Dedifferentiated amniotic fluid mesenchymal stem cell (primary cell): ENCODE data around the gene ADAMTS9.
"Not testable (repeated sequence)": the region's sequence is repeated elsewhere in the genome, so short reads cannot be mapped to it uniquely, and the experiment has no call there.

ENCODE experiments used
- DNase-seq: peaks from one replicate; pipeline ENCODE4 v3.0.0-alpha.2; 2016; ENCODE audit errors: extremely low spot score

Gene ADAMTS9

DNA sequence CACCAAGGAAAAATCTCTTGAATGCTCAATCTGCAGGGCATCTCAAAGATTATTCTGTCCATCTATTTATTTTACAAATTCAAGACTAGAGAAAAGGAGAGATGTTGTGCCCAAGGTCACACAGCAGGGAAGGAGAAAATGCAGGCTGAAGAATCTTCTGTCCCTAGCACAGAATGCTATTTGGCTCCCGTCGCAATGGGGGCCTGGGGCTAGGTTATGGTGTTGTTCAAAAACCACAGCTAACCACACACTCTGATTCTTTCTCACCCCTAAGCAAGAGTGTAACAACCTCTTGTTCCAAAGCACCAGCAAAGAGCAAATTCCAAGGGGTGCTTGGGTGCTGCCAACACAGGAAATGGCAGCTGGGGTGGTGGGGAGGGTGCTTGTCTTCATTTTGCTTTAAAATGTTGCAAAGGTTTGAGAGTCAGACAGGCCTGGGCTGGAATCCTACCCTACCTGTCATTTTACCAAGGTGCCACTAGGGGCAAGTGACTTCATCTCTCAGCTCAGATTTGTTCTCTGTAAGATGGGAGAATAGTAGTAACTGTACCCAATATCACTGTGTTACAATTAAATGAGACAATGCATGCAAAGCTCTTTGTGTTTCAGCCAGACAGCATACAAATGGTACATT, 112.5 kb downstream of the ADAMTS9 start:
- no peak for DNase-seq

DNA sequence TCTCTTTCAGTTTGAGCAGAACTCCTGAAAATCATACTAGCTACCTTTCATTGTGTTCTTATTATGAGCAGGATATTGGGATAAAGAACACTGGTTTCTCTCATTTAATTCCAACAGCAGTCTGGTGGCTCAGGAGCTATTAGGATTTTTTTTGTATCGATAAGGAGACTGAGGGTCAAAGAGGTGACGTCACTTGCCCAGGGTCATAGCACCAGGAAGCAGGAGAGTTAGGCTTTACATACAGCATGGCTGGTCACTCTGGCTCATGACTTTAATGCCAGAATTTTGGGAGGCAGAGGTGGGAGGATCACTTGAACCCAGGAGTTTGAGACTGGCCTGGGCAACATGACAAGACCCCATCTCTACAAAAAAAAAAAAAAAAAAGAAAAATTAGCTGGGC, 113.6 kb downstream of the ADAMTS9 start:
- no peak for DNase-seq

DNA sequence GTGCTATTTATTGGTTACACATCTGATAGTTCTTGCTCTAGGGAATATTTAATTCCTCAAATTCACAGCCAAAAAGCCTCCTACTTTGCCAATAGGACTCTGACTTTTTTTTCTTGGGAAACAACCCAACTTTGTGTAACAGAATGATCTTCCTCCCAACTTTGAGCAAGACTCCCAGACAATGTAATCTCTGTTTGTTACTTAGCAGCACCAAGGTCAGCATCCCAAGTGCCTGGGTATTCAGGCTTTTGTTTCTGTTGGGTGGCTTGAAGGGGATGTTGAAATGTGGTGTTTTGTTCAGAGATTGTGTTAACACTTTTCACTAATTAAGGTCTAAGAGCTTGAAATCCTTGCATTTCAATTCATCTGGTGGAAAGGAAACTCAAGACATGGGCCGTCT, 115.8 kb downstream of the ADAMTS9 start:
- no peak for DNase-seq

DNA sequence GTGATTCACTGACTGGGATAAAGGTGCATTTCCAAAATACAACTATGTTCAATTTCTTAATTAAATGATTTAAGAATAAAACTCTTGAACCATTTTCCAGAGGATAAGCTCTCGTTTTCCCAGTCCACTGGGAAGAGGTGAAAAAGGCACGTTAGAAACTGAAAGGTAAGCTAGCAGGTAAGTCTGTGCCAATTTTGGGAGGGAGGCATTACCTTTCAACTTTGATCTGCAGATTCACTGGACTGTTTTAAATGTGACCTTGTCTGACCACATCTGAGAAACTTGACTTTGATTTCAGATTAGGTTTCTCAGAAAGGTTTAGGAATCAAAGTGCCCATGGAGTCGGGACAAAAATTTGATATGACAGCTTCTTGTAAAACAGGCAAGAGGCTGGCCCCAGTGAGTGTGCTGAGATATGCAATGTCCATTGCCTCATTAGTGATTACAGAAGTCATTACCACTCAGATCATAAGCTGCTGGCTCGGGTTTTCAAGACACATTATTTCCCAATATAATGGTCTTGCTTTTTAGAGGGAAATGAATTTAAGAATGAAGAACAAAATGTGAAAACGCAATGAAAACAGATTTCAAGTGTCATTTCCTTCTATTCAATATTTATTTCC, 118.8 kb downstream of the ADAMTS9 start:
- no peak for DNase-seq

DNA sequence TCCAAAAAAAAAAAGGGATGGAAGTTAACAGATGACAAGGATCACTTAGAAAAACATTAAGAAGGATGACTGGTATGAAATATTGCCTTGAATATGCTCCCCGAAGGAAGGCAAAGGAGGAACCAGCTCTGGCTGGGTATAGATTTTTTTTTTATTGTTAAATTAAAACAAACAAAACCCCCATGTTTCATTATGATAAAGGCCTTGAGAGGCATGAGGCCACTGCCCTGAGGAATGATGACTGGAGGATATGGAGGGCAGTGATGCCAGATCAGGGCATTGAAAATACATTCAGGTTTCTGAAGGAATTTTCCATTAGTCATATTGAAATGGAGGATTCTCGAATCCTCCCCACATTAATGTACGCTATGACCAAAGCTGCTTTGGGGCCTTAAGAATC, 120.9 kb downstream of the ADAMTS9 start:
- no peak for DNase-seq

DNA sequence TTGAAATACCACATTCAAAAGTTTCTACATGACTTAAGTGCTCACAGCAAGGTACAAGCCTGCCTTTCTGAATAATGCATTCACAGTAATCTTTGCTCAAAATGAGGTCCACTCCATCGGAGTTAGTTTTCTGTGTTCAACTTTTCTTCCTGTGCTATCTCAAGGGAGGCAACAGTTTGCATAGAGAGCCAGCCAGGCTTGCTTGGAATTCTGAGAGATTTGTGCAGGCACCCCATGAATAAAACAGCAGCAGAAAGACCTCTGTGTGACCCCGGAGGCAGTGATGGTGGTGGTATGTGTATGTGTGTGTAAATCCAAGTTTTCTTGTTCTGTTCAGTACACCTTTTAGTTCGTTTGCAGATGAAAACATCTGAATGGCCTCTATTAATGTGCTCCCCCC, 124.0 kb downstream of the ADAMTS9 start:
- no peak for DNase-seq

DNA sequence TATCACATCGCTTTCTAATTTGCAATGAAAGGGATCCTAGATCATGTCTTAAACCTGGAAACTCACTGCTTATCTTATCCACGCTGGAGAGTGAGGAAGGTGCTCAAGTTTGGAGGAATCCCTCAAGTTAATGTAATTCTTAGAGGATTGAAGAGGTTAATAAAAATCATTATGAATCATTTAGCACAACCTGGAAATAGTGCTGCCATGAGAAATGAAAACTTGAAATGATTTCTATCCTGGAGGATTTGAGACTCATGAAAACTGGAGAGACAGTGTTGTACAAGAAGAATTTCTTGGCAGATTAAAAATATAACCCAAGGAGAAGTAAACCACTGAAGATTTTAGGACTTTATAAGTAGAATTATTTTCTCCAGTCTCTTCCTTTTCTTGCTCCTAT, 125.9 kb downstream of the ADAMTS9 start:
- DNase-seq: no peak

DNA sequence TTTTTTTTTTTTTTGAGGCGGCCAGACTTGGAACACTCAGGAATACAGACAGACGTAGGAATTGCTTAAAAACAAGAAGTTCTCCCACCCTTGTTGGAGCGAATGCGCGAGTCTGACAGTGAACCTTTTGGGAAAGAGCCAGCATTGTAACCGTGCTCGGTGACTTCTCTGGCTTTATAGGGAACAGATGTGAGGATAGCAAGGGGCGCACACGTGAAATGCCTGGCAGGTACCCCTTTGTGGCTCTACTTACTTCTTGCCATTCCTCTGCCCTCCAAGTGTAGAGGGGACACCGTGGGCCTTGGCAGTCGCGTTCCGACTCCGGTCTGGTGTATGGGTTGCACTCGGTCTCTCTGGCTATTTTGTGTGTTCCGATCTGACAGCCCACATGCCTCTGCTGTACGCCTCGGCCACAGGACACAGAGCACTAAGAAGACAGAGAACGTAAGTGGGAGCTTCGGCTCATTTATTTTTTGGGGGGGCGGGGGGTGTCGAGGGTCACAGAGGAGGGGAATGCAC, 126.4 kb downstream of the ADAMTS9 start:
- DNase-seq: no peak

DNA sequence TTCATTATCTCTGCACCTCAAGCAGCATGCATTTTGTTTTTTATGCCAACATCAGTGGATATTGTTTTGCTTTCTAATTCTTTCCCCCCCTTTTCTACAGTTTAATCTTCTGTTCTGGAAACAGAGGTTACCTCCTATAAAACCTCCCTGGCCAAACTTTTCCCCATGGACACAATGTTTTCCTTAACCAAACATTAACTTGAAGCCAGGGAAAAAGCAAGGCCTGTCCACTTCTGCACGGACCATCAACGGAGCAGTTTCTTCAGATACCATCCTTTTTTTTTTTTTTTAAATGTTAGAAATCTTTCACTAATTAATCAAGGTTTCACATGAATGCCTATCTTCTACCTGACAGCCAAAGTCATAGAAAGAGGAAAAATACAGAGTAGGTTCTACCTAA, 127.0 kb downstream of the ADAMTS9 start:
- DNase-seq: no peak

DNA sequence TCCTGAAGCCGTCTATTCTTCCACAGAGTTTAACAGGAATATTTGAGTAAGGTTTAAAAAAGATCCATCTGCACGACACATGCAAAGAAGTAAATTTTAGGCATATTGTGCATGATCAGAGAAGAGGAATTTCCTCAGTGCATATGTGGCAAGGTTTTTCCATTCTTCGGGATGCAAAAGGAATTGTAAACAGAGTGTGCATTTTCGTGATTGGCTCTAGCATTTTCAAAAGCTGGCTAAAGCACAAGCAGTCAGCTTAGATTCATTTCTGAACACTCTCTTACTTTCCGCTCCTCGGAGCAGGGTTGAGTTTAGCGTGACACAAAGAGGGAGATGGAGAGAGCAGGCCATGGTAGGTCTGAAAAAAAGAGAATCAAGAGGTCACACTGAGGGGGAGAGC, 128.2 kb downstream of the ADAMTS9 start:
- DNase-seq: peak; percentile 24

DNA sequence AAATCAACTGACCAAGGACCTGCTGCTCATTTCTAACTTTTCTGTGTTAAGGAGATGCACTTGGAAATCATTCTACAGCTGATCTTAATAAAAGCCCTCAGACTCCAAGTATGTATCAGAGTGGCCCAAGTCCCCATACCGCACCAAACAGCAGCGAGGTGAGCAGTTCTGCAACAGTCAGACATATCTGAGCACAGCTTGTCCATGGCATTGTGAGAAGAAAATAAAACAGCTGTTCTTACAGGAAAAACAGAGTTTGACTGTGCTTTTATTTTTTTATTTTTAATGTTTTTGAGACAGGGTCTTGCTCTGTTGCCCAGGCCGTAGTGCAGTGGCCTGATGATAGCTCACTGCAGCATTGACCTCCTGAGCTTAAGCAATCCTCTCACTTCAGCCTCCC, 131.8 kb downstream of the ADAMTS9 start:
- no peak for DNase-seq

DNA sequence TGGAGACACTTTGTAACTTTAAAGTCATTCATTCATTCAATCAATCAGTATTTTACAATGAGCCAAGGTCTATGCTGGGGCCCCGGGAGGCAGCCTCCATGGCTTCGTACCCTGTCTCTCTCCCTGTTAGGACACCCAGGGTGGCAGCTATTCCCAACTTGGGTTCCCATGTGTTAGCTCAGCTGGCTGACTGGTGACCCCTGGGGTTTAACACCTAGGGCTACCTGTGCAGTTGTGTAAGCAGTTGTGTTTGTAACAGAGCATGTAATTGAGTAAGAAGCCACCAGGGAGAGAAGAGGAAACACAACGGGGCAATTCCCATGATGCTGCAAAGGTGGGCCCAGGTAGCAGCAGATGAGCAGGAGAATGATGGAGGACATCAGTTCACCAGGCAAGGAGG, 132.4 kb downstream of the ADAMTS9 start:
- DNase-seq: no peak

DNA sequence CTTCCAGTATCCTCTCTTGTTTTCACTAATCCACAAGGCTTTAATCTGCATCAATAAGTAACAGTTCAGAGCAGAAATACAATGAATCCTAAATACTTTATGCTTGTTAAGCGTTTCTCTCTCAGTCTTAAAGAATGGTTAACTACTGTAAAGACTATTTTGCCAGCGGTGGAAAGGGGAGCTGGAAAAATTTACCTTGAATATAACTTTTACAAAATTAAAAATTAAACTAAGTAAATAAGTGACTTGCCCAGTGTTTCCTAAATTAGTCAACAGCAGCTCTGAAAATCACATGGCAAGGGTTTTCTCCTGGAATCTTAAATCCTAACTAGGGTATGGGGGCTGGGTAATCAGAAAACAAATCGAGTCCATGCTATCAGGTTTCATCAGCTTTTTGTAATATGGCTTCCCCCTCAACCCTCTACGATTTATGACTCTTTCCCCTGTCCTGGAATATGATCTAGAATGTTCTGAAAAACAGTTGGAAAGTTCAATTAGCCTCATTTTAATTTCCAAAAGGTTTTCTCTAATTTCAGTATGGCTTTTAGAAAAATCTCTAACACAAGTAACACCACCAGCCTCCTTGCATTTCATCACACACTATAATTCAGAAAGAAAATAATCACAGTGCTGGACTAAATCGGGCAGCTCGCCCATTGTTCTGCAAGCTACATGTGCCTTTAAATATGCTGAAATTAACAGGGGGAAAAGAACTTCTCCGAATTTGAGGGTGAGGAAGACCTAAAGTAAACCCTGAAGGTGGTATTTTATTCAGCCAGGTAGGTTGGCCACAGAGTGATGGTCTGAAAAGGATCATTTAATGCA, 133.5 kb downstream of the ADAMTS9 start:
- no peak for DNase-seq

DNA sequence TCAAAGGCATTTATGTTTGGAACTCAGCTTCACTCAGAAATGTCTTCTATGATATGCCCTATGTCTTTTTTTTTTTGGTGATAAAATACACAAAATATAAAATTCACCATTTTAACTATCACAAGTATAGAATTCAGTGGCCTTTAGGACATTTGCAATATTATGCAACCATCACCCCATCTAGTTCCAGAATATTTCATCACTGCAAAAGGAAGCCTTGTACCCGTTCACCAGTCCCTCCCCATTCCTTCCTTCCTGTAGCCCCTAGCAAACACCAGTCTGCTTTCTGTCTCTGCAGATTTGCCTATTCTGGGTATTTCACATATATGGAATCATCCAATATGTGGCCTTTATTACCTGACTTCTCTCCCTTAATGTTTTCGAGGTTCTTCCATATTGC, 134.8 kb downstream of the ADAMTS9 start:
- DNase-seq: no peak

DNA sequence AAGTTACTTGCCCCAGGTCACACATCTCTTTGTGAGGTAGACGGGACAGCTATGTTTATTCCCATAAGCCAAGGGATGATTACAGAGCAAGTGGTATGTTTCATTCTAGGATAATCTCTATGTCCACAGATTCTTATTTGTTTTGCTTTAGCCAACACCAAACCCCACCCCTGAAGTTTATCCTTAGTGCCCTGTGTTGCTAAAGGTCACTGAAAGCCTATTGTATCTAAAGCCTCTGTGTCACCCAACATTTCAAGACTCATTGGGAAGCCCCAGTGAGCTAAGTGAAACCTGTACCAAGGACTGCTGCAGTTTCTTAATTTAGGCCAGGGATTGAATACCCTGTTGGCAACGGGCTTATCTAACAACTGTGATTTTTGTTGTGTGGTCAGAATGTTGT, 135.6 kb downstream of the ADAMTS9 start:
- no peak for DNase-seq

DNA sequence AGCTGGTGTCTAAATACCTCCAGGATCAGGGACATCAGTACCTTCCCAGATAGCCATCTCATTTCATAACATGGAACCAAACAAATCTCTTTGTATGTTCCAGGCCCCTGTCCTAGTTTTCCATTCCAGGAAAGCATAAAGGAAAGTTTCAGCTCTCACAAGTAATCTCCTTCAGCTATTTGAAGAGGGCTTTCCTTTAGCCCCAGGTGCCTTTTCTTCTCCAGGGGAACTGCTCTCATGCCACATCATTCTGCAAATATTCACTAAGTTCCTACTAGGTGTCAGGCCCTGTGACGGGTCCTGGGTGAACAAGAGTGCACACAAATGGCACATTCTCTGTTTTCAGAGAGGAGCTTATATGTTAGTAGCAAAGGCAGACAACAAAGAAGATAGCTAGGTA, 136.1 kb downstream of the ADAMTS9 start:
- DNase-seq: no peak

DNA sequence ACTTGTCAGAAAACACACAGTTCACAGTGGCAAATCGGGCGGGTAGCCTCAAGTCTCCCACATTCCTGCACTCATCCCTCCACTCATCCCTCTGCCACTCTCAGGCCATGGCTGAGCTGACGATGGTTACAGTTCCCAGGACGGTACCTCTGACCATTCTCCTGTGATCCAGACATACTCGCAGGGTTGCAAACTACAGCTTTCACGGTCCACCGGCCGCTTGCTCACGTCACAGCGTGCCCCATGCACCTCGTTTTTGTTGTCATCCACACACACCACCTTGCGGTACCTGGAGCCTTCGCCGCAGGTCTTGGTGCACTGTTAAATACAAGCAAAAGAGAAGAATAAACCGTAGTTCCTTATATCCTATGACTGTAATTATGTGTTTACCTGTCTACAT, 137.1 kb downstream of the ADAMTS9 start:
- DNase-seq: no peak

DNA sequence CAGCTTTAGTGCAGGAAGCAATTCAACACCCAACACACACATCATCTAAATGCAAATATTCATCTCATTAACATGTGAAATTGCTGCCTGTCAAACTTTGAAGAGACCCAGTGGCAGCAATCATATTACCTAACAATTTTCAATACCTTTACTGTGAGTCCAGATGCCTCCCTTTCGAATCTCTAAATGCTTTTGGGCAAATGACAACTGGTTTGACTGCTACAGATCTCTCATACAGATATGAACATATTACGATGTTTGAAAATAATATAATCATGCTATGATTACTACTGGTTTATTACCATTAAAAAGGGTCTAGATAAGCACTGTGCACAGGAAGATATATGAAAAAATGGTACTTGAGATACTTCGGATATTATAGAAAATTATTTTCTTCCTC, 137.9 kb downstream of the ADAMTS9 start:
- no peak for DNase-seq

DNA sequence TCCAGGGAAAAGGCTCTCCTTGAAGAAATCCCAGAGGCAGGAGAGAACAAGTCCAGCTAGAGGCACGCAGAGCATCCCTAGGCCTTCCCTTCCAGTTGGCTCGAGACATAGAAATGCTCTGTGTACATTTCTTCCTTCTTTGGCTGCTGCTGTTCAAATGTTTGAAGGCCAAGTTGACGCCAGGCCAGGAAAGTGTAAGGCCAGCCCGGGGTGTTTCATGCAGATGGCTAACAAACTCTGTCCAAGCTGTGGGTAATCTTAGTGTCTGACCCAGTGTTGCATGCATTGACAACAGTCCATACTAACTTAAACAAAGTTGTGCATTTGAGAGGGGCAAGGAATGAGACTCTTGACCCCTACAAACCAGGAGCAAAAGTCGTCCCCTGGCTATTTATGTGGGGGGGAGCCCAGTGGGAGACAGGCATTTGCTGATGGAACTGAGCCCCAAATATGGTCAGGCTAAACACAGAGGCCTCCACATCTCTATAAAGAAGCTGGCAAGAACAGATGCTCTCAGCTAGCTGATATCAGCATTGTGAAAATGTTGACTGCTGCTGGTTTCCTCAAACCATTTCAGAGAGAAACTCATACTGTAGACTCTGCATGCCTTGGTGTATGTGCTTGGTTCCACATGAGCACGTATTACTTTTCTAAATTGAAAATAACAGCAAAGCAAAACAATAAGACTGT, 139.5 kb downstream of the ADAMTS9 start:
- DNase-seq: peak; percentile 65

DNA sequence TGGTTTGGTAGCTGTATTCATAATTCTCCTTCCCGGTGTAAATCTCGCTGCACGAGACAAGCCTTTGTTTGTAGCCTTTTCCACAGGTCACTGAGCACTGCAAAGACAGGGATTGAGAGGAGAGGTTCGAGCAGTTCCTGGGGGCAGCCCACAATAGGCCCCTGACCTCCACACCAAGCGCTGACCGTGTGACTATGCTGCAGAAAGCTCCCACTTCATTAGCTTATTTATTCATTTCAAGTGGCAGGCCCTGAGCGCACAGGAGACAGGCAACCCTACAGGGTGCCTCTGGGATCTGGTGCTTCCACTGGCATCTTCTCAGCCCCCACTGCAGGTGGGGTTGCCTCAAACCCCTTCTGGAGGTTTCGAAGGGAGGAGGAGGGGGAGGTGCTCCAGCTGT, 140.9 kb downstream of the ADAMTS9 start:
- DNase-seq: no peak

DNA sequence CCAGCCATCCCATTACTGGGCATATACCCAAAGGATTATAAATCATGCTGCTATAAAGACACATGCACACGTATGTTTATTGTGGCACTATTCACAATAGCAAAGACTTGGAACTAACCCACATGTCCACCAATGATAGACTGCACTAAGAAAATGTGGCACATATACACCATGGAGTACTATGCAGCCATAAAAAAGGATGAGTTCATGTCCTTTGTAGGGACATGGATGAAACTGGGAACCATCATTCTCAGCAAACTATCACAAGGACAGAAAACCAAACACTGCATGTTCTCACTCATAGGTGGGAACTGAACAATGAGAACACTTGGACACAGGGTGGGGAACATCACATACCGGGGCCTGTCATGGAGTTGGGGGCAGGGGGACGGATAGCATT, 142.6 kb downstream of the ADAMTS9 start:
- DNase-seq: not testable (repeated sequence)

DNA sequence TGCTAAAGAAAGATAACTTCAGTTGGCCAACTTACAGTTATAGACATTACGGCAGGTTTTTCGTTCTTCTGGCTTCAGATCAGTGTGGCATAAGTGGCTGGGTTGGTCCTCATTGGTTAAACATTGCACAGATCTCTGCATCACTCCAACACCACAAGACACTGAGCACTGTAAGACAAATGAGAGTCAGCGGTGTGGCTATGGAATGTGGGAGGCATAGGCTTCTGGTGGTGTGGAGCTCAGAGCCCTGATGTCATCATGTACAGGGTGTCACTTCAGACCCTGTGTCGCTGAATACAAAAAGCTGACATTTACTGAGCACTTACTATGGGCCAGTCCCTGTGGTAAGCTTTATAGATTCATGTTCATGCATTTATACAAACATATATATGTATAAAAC, 146.0 kb downstream of the ADAMTS9 start:
- DNase-seq: no peak
